GM23248 (cell line): ENCODE data around the gene ITPKB.

ENCODE experiments used
- EZH2 ChIP-seq: fragments of 200-600 bp; sonication (generic); IDR thresholded peaks from 2 replicates; pipeline ENCODE4 v1.6.1; 2018; ENCODE audit warnings: antibody characterized with exemption, mild to moderate bottlenecking; ENCODE audit not compliant: insufficient read depth, poor library complexity, severe bottlenecking
- EZH2phosphoT487 ChIP-seq: fragments of 200-600 bp; sonication (generic); IDR thresholded peaks from 2 replicates; pipeline ENCODE4 v1.6.1; 2018; ENCODE audit warnings: antibody characterized with exemption, moderate library complexity, mild to moderate bottlenecking, low read depth; ENCODE audit not compliant: insufficient read depth

DNA sequence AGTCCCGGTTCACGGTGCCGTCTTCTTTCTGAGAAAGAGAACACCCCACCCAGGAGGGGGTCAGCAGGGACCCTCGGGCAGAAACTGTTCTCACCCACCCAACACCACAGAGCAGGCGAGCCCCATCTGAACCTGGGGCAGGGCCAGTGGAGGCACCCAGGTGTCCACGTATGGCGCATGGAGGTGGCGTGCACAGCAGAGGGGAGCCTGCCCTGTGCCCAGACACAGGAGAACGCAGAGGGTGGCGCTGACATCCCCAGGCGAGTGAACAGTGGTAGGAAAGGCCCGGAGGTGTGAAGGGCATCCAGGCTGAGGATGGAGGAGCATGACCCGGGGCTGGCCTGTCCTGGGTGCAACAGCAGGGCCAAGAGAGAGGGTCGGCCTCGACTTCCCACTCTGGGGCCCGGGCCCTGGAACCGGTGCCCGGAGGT lies 99.4 kb downstream of the ITPKB start:
- TF ChIP-seq EZH2phosphoT487 = no peak
- no peak for TF ChIP-seq EZH2
